ENCODE data around the gene DYRK4. TPM values are rescaled to one million over a fixed set of nuclear protein-coding genes. Genes with fewer than 3 reads are reported as not detected.

The DYRK4 gene
- total RNA-seq, 2 donors from 2014 or later = 51.2 to 55.6 TPM

DNA sequence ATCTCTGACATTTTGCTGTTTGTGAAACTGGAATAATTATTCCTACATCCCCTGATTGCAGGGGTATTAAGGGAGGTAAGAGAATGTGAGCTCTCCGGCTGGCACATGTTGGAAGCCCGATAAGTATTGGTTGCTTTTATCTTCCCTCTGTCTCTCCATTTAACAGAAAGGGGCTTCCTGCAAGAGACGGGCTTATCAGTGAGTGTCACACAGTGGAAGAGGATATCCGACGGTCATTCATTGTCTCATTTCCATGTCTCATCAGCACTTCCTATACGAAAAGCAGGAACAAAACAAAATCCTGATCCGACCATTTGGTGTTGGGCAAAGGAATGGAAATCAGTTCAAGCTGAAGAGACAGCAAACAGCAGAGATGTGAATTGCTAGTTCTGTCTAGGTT is 10.7 kb downstream of the DYRK4 start:
- H3K36me3 Mint-ChIP-seq (ENCODE audit: insufficient read depth in 2 of 2) = no peaks in the 10 kb centered on the region
- no peaks in the 10 kb centered on the region for H3K9me3 Mint-ChIP-seq
- no peak overlapping the region for H3K4me3 Mint-ChIP-seq
- DNase-seq (no peak), ATAC-seq (replicated peaks in 1 of 2) (no peak)
- H3K27ac Mint-ChIP-seq = no peak overlapping the region
- no peaks in the 10 kb centered on the region for H3K4me1 Mint-ChIP-seq (ENCODE audit: low read depth)
- H3K27me3 Mint-ChIP-seq (ENCODE audit: low read depth) = no peaks in the 10 kb centered on the region

DNA sequence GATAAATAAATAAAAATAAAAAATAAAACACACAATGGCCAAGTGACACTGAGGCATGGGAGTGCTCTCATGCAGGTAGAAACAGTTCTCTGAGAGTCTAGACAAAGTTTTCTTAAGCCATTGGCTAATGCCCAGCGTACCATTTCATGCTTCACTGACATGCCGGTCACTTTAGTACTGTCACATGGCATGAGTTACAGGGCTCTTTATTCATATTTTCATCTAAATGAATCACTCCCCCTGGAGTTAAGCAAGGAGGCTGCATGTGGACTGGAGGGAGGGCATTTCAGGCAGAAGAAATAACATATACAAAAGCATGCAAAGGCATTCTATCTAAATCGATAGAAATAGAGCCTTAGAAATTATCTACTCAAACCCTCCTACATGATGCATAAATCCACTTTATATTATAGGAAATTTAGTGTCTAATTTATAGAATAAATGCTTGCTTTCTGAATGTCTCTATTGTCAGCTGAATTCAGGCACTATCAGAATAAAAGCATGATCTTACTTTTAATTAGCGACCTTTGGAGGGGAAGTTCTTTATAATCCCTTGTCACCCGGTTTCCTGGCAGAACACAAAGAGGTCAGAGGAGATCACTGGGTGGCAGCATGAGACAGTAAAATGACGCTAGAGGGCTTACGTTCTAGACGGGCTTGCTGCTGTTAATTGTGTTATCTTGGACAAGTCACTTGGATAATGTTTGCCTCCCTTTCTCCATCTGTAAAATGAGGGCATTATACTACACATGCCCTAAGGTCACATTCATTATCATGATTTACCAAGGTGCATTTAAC is 17.5 kb downstream of the DYRK4 start:
- ATAC-seq (replicated peaks in 1 of 2) (no peak), DNase-seq (no peak)
- Mint-ChIP-seq H3K36me3 (ENCODE audit: insufficient read depth in 2 of 2) (no peaks in the 10 kb centered on the region), H3K27me3 (ENCODE audit: low read depth) (no peaks in the 10 kb centered on the region), H3K4me1 (ENCODE audit: low read depth) (no peaks in the 10 kb centered on the region), H3K27ac (no peak overlapping the region), H3K4me3 (no peak overlapping the region), H3K9me3 (no peaks in the 10 kb centered on the region)

DNA sequence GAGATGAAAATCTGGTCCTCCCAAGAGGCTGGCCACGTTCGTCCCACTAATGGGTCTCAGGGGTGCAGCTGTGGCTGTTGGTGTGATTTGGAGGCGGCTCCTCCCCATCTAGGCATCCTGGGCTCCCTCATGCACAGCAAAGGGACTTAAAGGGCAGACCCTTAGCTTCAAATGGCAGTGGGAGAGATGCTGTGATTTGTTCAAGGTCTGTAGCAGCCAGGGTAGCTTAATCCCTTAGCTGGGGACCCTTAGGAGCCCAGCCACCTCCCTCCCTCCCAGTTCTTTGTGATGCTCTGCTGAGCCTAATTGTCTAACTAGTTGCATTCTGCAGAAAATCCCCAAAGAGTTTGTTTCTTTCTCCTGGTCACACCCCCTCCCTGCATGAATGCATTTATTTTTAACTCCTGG is 18.3 kb downstream of the DYRK4 start:
- ATAC-seq (replicated peaks in 1 of 2) (no peak), DNase-seq (no peak)
- Mint-ChIP-seq H3K27ac (no peak overlapping the region), H3K4me3 (no peak overlapping the region), H3K9me3 (no peaks in the 10 kb centered on the region), H3K36me3 (ENCODE audit: insufficient read depth in 2 of 2) (no peaks in the 10 kb centered on the region), H3K4me1 (ENCODE audit: low read depth) (no peaks in the 10 kb centered on the region), H3K27me3 (ENCODE audit: low read depth) (no peaks in the 10 kb centered on the region)

DNA sequence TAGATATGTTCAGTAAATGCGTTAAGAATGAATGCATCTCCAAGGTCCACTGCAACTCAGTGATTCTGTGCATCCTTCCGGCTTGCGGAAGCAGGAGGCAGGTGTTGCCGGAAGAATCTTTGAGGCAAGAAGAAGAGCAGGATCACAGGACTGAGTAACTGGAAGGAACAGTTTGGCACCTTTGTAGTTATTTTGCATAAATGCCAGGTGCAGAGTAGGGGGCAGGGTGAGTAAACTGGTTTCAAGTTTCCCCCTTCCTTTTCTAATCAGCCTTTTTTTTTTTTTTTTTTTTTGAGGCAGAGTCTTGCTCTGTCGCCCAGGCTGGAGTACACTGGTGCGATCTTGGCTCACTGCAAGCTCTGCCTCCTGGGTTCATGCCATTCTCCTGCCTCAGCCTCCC is 22.3 kb downstream of the DYRK4 start:
- no peaks in the 10 kb centered on the region for H3K36me3 Mint-ChIP-seq (ENCODE audit: insufficient read depth in 2 of 2)
- H3K9me3 Mint-ChIP-seq = no peaks in the 10 kb centered on the region
- DNase-seq (no peak), ATAC-seq (replicated peaks in 1 of 2) (no peak)
- no peaks in the 10 kb centered on the region for H3K4me1 Mint-ChIP-seq (ENCODE audit: low read depth)
- H3K27me3 Mint-ChIP-seq (ENCODE audit: low read depth) = no peaks in the 10 kb centered on the region
- no peak overlapping the region for H3K4me3 Mint-ChIP-seq
- no peak overlapping the region for H3K27ac Mint-ChIP-seq

DNA sequence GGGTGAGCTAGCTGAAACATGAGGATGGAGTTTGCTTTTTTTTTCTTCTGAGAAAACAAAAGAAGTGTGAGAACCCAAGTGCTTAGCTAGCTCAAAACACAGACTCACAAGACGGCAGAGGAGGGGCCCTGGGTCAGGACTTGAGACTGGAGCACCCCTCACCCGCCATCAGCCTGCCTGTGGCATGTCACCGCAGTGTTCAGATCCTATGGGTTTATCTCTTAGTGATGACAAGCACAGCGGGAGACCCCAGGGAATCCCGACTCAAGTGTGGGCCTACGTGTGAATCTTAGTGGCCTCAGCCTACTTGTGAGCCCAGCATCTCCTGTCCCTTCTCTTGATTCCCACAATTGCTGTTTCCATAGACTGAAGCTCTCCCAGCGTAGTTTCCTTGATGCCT is 22.9 kb downstream of the DYRK4 start:
- Mint-ChIP-seq H3K4me1 (ENCODE audit: low read depth) (no peaks in the 10 kb centered on the region), H3K4me3 (no peak overlapping the region), H3K27me3 (ENCODE audit: low read depth) (no peaks in the 10 kb centered on the region), H3K9me3 (no peaks in the 10 kb centered on the region), H3K36me3 (ENCODE audit: insufficient read depth in 2 of 2) (no peaks in the 10 kb centered on the region), H3K27ac (no peak overlapping the region)
- ATAC-seq (replicated peaks in 1 of 2) (no peak), DNase-seq (no peak)

DNA sequence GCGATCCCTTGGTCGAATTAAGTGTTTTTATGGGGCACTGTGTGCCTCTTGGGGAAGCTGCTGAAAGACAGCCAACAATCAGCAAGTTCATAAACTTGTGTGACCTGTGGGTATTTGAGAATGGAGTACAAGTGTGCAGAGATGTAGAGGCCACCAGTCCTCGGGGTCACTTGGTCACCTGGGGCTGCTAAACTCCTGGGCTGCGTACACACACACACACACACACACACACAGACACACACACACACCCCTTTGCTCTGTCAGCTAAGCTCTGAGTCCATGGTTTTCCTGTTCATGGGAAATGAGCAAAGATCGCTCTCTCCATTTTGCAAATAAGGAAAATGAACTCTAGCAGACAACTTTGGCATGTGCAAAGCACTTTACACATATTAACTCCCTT is 24.5 kb downstream of the DYRK4 start:
- H3K36me3 Mint-ChIP-seq (ENCODE audit: insufficient read depth in 2 of 2) = no peaks in the 10 kb centered on the region
- no peaks in the 10 kb centered on the region for H3K9me3 Mint-ChIP-seq
- DNase-seq = no peak
- ATAC-seq (replicated peaks in 1 of 2) = no peak
- no peaks in the 10 kb centered on the region for H3K27me3 Mint-ChIP-seq (ENCODE audit: low read depth)
- H3K4me3 Mint-ChIP-seq = no peak overlapping the region
- no peak overlapping the region for H3K27ac Mint-ChIP-seq
- no peaks in the 10 kb centered on the region for H3K4me1 Mint-ChIP-seq (ENCODE audit: low read depth)

DNA sequence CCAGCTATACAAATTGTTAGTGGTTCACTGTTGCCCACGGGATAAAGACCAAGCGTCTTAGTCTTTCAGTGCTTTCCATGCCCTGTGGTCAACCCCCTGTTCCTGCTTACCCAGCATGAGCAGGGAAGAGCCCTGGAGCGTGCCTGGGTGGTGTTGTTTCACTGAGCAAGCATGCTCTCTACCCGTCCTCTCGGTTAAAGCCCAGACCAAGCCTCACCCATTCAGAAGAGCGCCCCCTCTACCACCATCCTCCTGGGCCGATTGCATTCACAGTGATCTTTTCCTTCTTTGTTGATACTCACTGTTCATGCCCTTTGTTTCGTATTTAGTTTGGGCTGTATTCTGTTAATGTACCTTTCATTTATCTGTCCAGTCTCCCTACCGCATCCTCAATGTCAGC is 25.1 kb downstream of the DYRK4 start:
- Mint-ChIP-seq H3K9me3 (no peaks in the 10 kb centered on the region), H3K27ac (no peak overlapping the region), H3K4me1 (ENCODE audit: low read depth) (no peaks in the 10 kb centered on the region), H3K27me3 (ENCODE audit: low read depth) (no peaks in the 10 kb centered on the region), H3K36me3 (ENCODE audit: insufficient read depth in 2 of 2) (no peaks in the 10 kb centered on the region), H3K4me3 (no peak overlapping the region)
- ATAC-seq (replicated peaks in 1 of 2) (no peak), DNase-seq (no peak)

DNA sequence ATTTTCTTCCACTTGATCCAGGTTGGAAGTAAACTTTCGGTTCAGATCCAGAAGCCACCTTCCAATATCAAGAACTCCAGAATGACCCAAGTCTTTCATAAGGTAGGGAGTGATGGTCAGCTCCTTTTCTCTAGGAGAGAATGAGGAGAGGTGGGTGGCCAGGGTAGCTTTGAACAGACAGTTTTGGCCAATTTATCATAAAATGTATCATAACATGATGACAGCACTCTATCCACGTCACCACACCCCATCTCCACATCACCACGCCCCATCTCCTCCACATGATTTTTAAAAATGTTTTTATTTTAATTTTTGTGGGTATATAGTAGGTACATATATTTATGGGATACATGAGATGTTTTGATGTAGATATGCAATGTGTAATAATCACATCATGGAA is 26.9 kb downstream of the DYRK4 start:
- ATAC-seq (replicated peaks in 1 of 2) (no peak), DNase-seq (no peak)
- no peaks in the 10 kb centered on the region for H3K27me3 Mint-ChIP-seq (ENCODE audit: low read depth)
- H3K27ac Mint-ChIP-seq = no peak overlapping the region
- H3K4me1 Mint-ChIP-seq (ENCODE audit: low read depth) = no peaks in the 10 kb centered on the region
- no peak overlapping the region for H3K4me3 Mint-ChIP-seq
- no peaks in the 10 kb centered on the region for H3K36me3 Mint-ChIP-seq (ENCODE audit: insufficient read depth in 2 of 2)
- no peaks in the 10 kb centered on the region for H3K9me3 Mint-ChIP-seq

DNA sequence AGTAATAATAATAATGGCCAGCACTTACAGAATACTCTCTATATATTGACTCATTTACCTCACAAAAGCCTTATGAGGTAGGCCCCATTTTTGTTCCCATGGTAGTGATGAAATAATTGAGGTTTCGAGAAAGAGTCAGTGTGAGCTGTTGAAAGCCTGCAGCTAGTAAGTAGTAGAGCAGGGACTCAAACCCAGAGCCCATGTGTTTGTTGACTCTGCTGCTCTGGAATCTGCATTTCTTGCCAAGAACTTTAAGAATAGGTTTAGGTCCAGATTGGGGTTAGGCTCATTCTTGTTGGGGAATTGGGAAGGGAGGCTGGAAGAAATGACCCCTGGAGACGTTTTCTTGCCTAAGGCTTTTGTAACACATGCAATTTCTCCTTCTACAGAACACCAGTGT is 27.9 kb downstream of the DYRK4 start:
- ATAC-seq (replicated peaks in 1 of 2) = no peak
- H3K36me3 Mint-ChIP-seq (ENCODE audit: insufficient read depth in 2 of 2) = no peaks in the 10 kb centered on the region
- no peaks in the 10 kb centered on the region for H3K9me3 Mint-ChIP-seq

DNA sequence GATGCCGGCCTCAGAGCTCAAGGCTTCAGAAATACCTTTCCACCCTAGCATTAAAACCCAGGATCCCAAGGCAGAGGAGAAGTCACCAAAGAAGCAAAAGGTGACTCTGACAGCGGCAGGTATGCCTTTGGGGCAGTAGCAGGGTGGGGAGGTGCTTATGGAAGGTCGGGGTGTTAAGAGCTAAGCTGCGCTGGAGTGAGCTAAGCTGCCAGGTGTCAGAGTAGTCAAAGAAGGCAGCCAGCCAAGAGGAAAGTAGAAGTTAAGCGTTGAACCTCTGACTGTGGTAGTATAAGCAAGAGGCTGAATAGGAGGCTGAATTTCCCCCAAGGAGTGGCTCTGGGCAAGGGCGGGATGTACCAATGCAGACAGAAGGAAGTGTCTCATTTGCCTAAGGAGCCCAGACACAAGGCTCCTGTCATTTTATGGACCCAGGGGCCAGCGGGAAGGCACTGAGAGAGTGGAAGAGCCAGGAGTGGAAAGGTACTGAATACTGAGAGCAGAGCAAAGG is 29.2 kb downstream of the DYRK4 start:
- no peaks in the 10 kb centered on the region for H3K36me3 Mint-ChIP-seq (ENCODE audit: insufficient read depth in 2 of 2)

More for the DNA sequence above, 27.9 kb downstream of the DYRK4 start:
- Mint-ChIP-seq H3K4me3 (no peak overlapping the region), H3K27ac (no peak overlapping the region), H3K27me3 (ENCODE audit: low read depth) (no peaks in the 10 kb centered on the region), H3K4me1 (ENCODE audit: low read depth) (no peaks in the 10 kb centered on the region)
- no peak for DNase-seq

DNA sequence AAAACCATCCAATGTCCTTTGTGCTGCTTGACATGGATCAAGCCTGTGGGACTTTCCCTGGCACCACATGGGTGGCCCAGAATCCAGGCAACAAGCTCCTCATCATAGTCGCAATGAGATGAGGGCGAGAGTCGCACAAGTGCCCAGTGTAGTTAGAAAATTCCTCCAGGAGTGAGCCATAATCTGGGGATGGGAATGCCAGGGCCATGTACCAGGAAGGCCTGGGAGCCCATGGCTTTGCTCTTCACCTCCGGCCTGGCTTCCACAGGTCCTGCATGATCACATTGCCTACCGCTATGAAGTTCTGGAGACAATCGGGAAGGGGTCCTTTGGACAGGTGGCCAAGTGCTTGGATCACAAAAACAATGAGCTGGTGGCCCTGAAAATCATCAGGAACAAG is 33.9 kb downstream of the DYRK4 start:
- no peaks in the 10 kb centered on the region for H3K36me3 Mint-ChIP-seq (ENCODE audit: insufficient read depth in 2 of 2)
- no peak overlapping the region for H3K4me3 Mint-ChIP-seq
- no peaks in the 10 kb centered on the region for H3K4me1 Mint-ChIP-seq (ENCODE audit: low read depth)
- no peak for ATAC-seq (replicated peaks in 1 of 2)
- no peaks in the 10 kb centered on the region for H3K9me3 Mint-ChIP-seq
- DNase-seq = no peak
- H3K27me3 Mint-ChIP-seq (ENCODE audit: low read depth) = no peaks in the 10 kb centered on the region
- H3K27ac Mint-ChIP-seq = no peak overlapping the region

More for the DNA sequence above, 29.2 kb downstream of the DYRK4 start:
- Mint-ChIP-seq H3K27ac (no peak overlapping the region), H3K9me3 (no peaks in the 10 kb centered on the region), H3K4me3 (no peak overlapping the region), H3K4me1 (ENCODE audit: low read depth) (no peaks in the 10 kb centered on the region), H3K27me3 (ENCODE audit: low read depth) (no peaks in the 10 kb centered on the region)
- no peak for ATAC-seq (replicated peaks in 1 of 2)
- DNase-seq = no peak

DNA sequence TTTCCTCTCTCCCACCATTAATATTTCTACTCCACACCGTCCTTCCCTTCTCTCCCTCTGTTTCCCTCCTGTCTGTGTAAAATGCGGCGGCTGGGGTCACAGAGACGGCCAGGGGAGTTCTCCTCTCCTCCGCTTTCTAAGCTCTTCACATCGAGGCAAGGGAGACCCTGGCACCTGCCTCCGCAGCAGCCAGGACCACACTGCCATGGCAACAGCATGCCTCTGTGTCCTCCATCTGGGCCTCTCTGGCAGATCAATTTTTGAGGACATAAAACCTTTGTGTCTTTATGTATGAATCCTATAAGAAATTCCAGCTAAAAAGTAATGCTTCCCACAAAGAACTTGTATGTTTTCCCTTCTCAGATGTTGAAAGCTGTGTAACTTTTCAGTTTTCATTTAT is 41.4 kb downstream of the DYRK4 start:
- H3K4me3 Mint-ChIP-seq = no peak overlapping the region
- ATAC-seq (replicated peaks in 1 of 2) = no peak
- H3K27ac Mint-ChIP-seq = no peak overlapping the region
- H3K36me3 Mint-ChIP-seq (ENCODE audit: insufficient read depth in 2 of 2) = peaks cover 1 to 3% of the 10 kb centered on the region in 2 donors
- DNase-seq = no peak
- peaks cover 17% of the 10 kb centered on the region for H3K27me3 Mint-ChIP-seq (ENCODE audit: low read depth)
- peaks cover 13% of the 10 kb centered on the region for H3K4me1 Mint-ChIP-seq (ENCODE audit: low read depth)
- H3K9me3 Mint-ChIP-seq = no peaks in the 10 kb centered on the region

DNA sequence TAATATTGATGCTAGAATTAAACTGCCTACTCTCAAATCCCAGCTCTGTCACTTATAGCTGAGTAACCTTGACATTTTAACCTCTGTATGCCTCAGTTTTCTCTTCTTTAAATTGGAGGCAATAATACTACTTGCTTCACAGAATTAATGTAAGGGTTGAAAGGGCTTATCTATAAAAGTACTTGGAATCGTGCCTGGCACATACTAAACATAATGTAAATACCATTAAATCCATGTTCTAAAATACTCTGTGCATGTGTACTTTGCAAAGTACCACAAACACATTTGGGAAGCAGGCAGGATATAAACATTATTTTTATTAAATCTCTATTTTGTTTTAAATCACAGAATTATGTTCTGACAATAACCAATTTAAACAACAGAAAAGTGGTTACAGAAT is 41.9 kb downstream of the DYRK4 start:
- no peak for DNase-seq
- Mint-ChIP-seq H3K36me3 (ENCODE audit: insufficient read depth in 2 of 2) (peaks cover 1 to 3% of the 10 kb centered on the region in 2 donors), H3K27me3 (ENCODE audit: low read depth) (peaks cover 17% of the 10 kb centered on the region), H3K4me1 (ENCODE audit: low read depth) (peaks cover 13% of the 10 kb centered on the region), H3K4me3 (no peak overlapping the region), H3K27ac (no peak overlapping the region), H3K9me3 (no peaks in the 10 kb centered on the region)
- no peak for ATAC-seq (replicated peaks in 1 of 2)

DNA sequence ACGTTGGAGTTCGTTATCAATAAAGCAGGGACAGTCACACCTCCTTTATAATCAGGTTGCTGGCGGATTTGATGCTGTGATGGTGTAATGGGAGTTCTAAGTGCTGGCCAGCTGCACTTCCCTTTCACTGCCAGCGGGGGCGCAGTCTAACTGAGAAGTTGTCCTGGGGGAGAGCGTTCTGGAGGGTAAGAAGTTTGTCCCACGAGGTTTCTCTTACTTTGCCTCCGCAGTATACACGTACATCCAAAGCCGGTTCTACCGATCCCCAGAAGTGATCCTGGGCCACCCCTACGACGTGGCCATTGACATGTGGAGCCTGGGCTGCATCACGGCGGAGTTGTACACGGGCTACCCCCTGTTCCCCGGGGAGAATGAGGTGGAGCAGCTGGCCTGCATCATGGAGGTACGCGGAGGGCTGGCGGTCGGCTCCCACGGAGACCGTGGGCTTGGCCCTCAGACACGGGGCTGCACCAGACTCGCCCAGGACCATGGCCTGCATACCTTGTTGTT is 42.7 kb downstream of the DYRK4 start:
- H3K36me3 Mint-ChIP-seq (ENCODE audit: insufficient read depth in 2 of 2) = peaks cover 1 to 3% of the 10 kb centered on the region in 2 donors
- peaks cover 17% of the 10 kb centered on the region for H3K27me3 Mint-ChIP-seq (ENCODE audit: low read depth)
- no peaks in the 10 kb centered on the region for H3K9me3 Mint-ChIP-seq
- ATAC-seq (replicated peaks in 1 of 2) (peak; percentile 96 to 98), DNase-seq (peak; percentile 83 to 84)
- peak overlapping the region; percentile 96 for H3K27ac Mint-ChIP-seq
- H3K4me1 Mint-ChIP-seq (ENCODE audit: low read depth) = peaks cover 13% of the 10 kb centered on the region
- peak overlapping the region; percentile 95 to 98 for H3K4me3 Mint-ChIP-seq
